GM12878 (cell line): Measurements from ENCODE around the gene TCF20. TPM values are rescaled to one million over a fixed set of nuclear protein-coding genes. Genes with fewer than 3 reads are reported as not detected.

Source experiments
- ATAC-seq: fragments of 200-7000 bp; cut with Tn5 transposase; 3 replicates; pipeline ENCODE4 v1.9.1; 2020; ENCODE audit warnings: mild to moderate bottlenecking, moderate library complexity
- BruUV-seq: library from RNA; stranded (reverse); fragments of 400-500 nt; replicated peaks from 2 replicates; lab custom pipeline; 2021; lab: Mats Ljungman, UMichigan
- CTCF ChIA-PET: fragments of 300-600 bp; sonication (Branson Sonifier 250); formaldehyde crosslinking; extraction: SDS; loops from one replicate; lab custom pipeline; 2021; ENCODE audit warnings: inconsistent platforms; lab: Yijun Ruan, JAX
- POLR2A ChIA-PET: fragments of 350-600 bp; formaldehyde crosslinking; extraction: SDS; loops from one replicate; lab custom pipeline; 2021; ENCODE audit warnings: inconsistent platforms; lab: Charles Lee
- RAD21 ChIA-PET: fragments of 300-600 bp; sonication (Branson Sonifier 250); formaldehyde crosslinking; loops from one replicate; lab custom pipeline; 2023; ENCODE audit warnings: antibody characterized with exemption; ENCODE audit not compliant: unreplicated experiment; lab: Charles Lee
- SMC1A ChIA-PET: fragments of 300-600 bp; sonication (Branson Sonifier 250); formaldehyde crosslinking; loops from one replicate; lab custom pipeline; 2023; ENCODE audit not compliant: unreplicated experiment, uncharacterized antibody; lab: Charles Lee
- DNase-seq: peaks from one replicate; pipeline ENCODE4 v3.0.0-alpha.2; 2011; ENCODE audit warnings: low read depth, low spot score
- FAIRE-seq: peaks from 3 replicates; lab custom pipeline; 2011; peaks lifted over from hg19 to GRCh38; lab: Jason Lieb, UNC
- H2AFZ ChIP-seq: 2 replicates; pipeline ENCODE4 v1.6.0; 2011; ENCODE audit warnings: low read depth, low read length, control low read depth; ENCODE audit not compliant: control insufficient read depth
- H3K27ac ChIP-seq: 2 replicates; pipeline ENCODE4 v1.5.1; 2011; ENCODE audit warnings: control low read depth; ENCODE audit not compliant: control insufficient read depth, insufficient read depth
- H3K27me3 ChIP-seq, 2 experiments: replicated peaks in 1 of 2; 2 replicates each; pipeline versions ENCODE4 v1.6.0 to v1.6.1; 2011; ENCODE audit warnings: low read length in 1 of 2; ENCODE audit not compliant: control insufficient read depth in 2 of 2, insufficient read depth in 2 of 2
- H3K36me3 ChIP-seq, 2 experiments: 2 replicates each; pipeline ENCODE4 v1.5.1; 2011; ENCODE audit warnings: low read length in 1 of 2; ENCODE audit not compliant: control insufficient read depth in 2 of 2, insufficient read depth in 2 of 2
- H3K4me1 ChIP-seq: 2 replicates; pipeline ENCODE4 v1.6.1; 2011; ENCODE audit warnings: mild to moderate bottlenecking, low read length, moderate library complexity, mixed read lengths; ENCODE audit not compliant: control insufficient read depth, insufficient read depth
- H3K4me2 ChIP-seq: 2 replicates; pipeline ENCODE4 v1.6.0; 2011; ENCODE audit warnings: control low read depth; ENCODE audit not compliant: control insufficient read depth, insufficient read depth
- H3K4me3 ChIP-seq: fragments of 200-600 bp; sonication (generic); 2 replicates; pipeline ENCODE4 v1.5.1; 2016
- H3K79me2 ChIP-seq: 2 replicates; pipeline ENCODE4 v1.6.0; 2011; ENCODE audit warnings: low read length; ENCODE audit not compliant: control insufficient read depth, insufficient read depth
- H3K9ac ChIP-seq: 2 replicates; pipeline ENCODE4 v1.8.0; 2011; ENCODE audit warnings: low read length, control low read depth, mixed read lengths; ENCODE audit not compliant: control insufficient read depth, insufficient read depth
- H3K9me3 ChIP-seq: replicated peaks from 3 replicates; pipeline ENCODE4 v1.5.1; 2011; ENCODE audit warnings: mild to moderate bottlenecking, low read length; ENCODE audit not compliant: control insufficient read depth, insufficient read depth
- H4K20me1 ChIP-seq: 2 replicates; pipeline ENCODE4 v1.6.0; 2011; ENCODE audit not compliant: control insufficient read depth, insufficient read depth
- ATF7 ChIP-seq: fragments of 450-650 bp; IDR thresholded peaks from 2 replicates; pipeline ENCODE4 v1.6.1; 2016; ENCODE audit warnings: low read depth, mild to moderate bottlenecking
- GABPA ChIP-seq: IDR thresholded peaks from 2 replicates; pipeline ENCODE4 v1.6.1; 2014; ENCODE audit warnings: antibody characterized with exemption, low read depth, mild to moderate bottlenecking, inconsistent platforms
- MXI1 ChIP-seq: fragments of 150-350 bp; IDR thresholded peaks from 2 replicates; pipeline ENCODE4 v1.6.1; 2011; ENCODE audit warnings: low read depth, mild to moderate bottlenecking, inconsistent platforms, low read length, improper control_type of control experiment
- POLR2A ChIP-seq: IDR thresholded peaks from 2 replicates; pipeline ENCODE4 v1.6.1; 2011; ENCODE audit warnings: low read depth, mild to moderate bottlenecking, low read length
- POU2F2 ChIP-seq: IDR thresholded peaks from 3 replicates; pipeline ENCODE4 v1.6.1; 2011; ENCODE audit warnings: low read depth, mild to moderate bottlenecking, low read length, borderline replicate concordance
- RBBP5 ChIP-seq: fragments of 200-600 bp; sonication (generic); conservative IDR thresholded peaks from 2 replicates; pipeline ENCODE4 v1.6.1; 2016
- SKIL ChIP-seq: fragments of 450-650 bp; IDR thresholded peaks from 2 replicates; pipeline ENCODE4 v1.6.1; 2017; ENCODE audit warnings: mild to moderate bottlenecking, low read depth, inconsistent platforms; ENCODE audit not compliant: poor library complexity, severe bottlenecking
- SREBF2 ChIP-seq: IDR thresholded peaks from 2 replicates; pipeline ENCODE4 v1.6.1; 2012; ENCODE audit warnings: mild to moderate bottlenecking, low read length
- STAT3 ChIP-seq: IDR thresholded peaks from 2 replicates; pipeline ENCODE4 v1.6.1; 2011; ENCODE audit warnings: low read depth, low read length, improper control_type of control experiment
- SUPT20H ChIP-seq: IDR thresholded peaks from 2 replicates; pipeline ENCODE4 v1.6.1; 2011; ENCODE audit warnings: low read depth, mild to moderate bottlenecking, low read length, moderate library complexity, borderline replicate concordance; ENCODE audit not compliant: control insufficient read depth
- ZBTB40 ChIP-seq: fragments of 450-650 bp; IDR thresholded peaks from 2 replicates; pipeline ENCODE4 v1.6.1; 2016; ENCODE audit warnings: mild to moderate bottlenecking, moderate library complexity, borderline replicate concordance
- ZNF24 ChIP-seq: fragments of 450-650 bp; IDR thresholded peaks from 2 replicates; pipeline ENCODE4 v1.6.1; 2017; ENCODE audit warnings: antibody characterized with exemption, mild to moderate bottlenecking
- WGBS: methylation state at CpG from one replicate; pipeline ENCODE4 v1.1.6; 2016; ENCODE audit warnings: low lambda C conversion rate; ENCODE audit not compliant: insufficient replicate concordance, insufficient coverage; ENCODE audit errors: missing lambda C conversion rate; 5-methylcytosine and 5-hydroxymethylcytosine counted together
- in situ Hi-C: fragments of 300-500 bp; cut with MboI; formaldehyde crosslinking; loops from 9 replicates; pipeline ENCODE4 v1.14.3; 2018; ENCODE audit warnings: mixed read lengths
- intact Hi-C: fragments of 100-400 bp; cut with micrococcal nuclease; formaldehyde crosslinking; loops from one replicate; pipeline ENCODE4 v1.14.2; 2022; ENCODE audit not compliant: unreplicated experiment
- polyA plus RNA-seq, 11 experiments: library from polyadenylated mRNA; depleted of rRNA in 4 of 11; unstranded in 6 of 11; stranded (reverse) in 5 of 11; fragments of >200 nt; fragmentation: Nextera tagmentation in 4 of 11; fragmentation: Illumina TruSeq in 1 of 11; extraction: Ambion mirVana in 4 of 11; extraction: Trizol in 1 of 11; gene quantifications; 1 replicate in 1 of 11; 2 replicates in 10 of 11; pipeline versions ENCODE4 v1.2.1 to v1.2.3, GENCODE V29; 2011 to 2016; ENCODE audit warnings: inconsistent platforms in 2 of 11, missing spikeins in 2 of 11, low read depth in 1 of 11
- total RNA-seq, 4 experiments: library from RNA; depleted of rRNA in 3 of 4; stranded (reverse); fragments of >200 nt in 3 of 4; fragmentation: Illumina TruSeq in 1 of 4; extraction: Trizol in 1 of 4; gene quantifications; 2 replicates each; pipeline versions ENCODE4 v1.2.1 to v1.2.3, GENCODE V29; 2013 to 2021
- TF ChIP-seq, protein P1 (sequence below): IDR thresholded peaks from 2 replicates; pipeline ENCODE4 v1.6.1; 2011; ENCODE audit warnings: low read depth, low read length, improper control_type of control experiment, borderline replicate concordance

TCF20 gene
- total and polyA plus RNA-seq, 10 of the 15 experiments (the other 5 are each of a cell fraction or from before 2014, with no cell fraction given) = 0.64 to 52.9 (median 22.6) TPM

DNA sequence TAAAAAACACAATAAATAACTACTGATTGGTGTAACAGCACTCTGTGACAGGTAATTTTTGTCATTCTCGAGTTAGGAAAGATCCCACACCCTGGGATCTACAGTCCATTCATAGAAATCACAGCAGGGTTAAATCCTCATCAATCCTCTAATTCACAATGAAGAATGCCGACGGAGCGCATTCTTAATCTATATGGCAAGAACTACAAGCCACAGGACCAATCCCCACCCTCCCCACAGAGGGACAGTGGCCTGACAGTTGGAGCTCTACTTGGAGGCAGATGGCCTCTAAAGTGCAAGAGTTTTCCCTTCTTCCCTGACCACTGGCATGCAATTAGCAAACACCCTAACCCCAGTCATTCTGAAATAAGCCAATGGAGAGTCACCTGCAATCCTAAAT, 34.2 kb downstream of the TCF20 start (continued):
- no peak for TF ChIP-seq ZBTB40
- no peak for TF ChIP-seq GABPA

DNA sequence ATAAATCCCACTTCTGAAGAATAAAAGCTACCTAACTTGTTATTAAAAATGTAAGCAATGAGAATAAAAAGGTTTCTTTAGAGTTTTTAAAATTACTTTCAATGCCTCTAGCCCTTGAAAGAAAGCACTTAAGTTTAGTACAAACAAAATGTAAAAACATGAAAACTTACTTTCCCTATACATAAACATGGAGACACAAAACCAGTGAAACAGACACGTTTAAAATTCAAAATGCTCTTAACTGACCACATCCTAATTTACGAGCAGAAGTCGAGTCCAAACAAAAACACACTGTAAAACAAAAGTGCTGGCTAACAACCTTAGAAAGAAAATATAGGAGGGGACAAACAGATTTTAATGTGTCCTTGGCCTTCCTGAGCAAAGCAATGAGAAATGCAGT, 36.6 kb downstream of the TCF20 start:
- H3K27ac ChIP-seq = no peak overlapping the region
- ChIA-PET POLR2A (interaction anchor here (0.6 kb wide), 1 partner anchor 15 kb away, joined by 3 read pairs; no protein-coding TSS in a partner anchor), RAD21 (no interaction called here), SMC1A (no interaction called here), CTCF (no interaction called here)
- in situ Hi-C loops (no loop called here), intact Hi-C loops (no loop called here)
- no peaks in the 10 kb centered on the region for H3K4me1 ChIP-seq
- BruUV-seq = no TSS peak
- FAIRE-seq = no peak
- no peak for ATAC-seq
- H3K9me3 ChIP-seq = peaks cover 6% of the 10 kb centered on the region; the same call in 2 of the 3 replicates
- 45% methylated on average over 3 of the region's 3 CpGs for WGBS
- no peak overlapping the region for H2AFZ ChIP-seq
- H3K79me2 ChIP-seq = peaks cover 36% of the 10 kb centered on the region
- no peak overlapping the region for H3K4me2 ChIP-seq
- H3K9ac ChIP-seq = no peak overlapping the region
- no peaks in the 10 kb centered on the region; the same call in 1 of the 2 replicates for H4K20me1 ChIP-seq
- no peaks in the 10 kb centered on the region for H3K27me3 ChIP-seq
- H3K36me3 ChIP-seq = no peaks in the 10 kb centered on the region; a peak in 1 of 4 replicates
- DNase-seq = no peak
- no peak overlapping the region for H3K4me3 ChIP-seq
- TF ChIP-seq POLR2A = no peak
- TF ChIP-seq STAT3 = no peak
- TF ChIP-seq RBBP5 = no peak
- no peak for TF ChIP-seq SKIL
- no peak for TF ChIP-seq MXI1
- no peak for TF ChIP-seq ATF7
- no peak for TF ChIP-seq POU2F2
- no peak for TF ChIP-seq ZNF24
- TF ChIP-seq SREBF2 = no peak
- no peak for TF ChIP-seq SUPT20H
- TF ChIP-seq, protein P1, sequence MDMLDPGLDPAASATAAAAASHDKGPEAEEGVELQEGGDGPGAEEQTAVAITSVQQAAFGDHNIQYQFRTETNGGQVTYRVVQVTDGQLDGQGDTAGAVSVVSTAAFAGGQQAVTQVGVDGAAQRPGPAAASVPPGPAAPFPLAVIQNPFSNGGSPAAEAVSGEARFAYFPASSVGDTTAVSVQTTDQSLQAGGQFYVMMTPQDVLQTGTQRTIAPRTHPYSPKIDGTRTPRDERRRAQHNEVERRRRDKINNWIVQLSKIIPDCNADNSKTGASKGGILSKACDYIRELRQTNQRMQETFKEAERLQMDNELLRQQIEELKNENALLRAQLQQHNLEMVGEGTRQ = no peak
